Muscle of arm (tissue), 12 donors: ENCODE measurements around the gene UBXN11. TPM values are rescaled to one million over a fixed set of nuclear protein-coding genes. Genes with fewer than 3 reads are reported as not detected.

Source experiments
- DNase-seq: peaks from one replicate; pipeline ENCODE4 v3.0.0-alpha.2; 2013
- polyA plus RNA-seq, 12 donors: library from polyadenylated mRNA; unstranded; fragments of 120-200 nt; gene quantifications; one replicate each; pipeline ENCODE4 v1.2.1, GENCODE V29; 2013; ENCODE audit not compliant: insufficient read length in 12 of 12

Gene UBXN11
- polyA plus RNA-seq, 12 donors, result 5.3 to 20.5 (median 7.6) TPM; not detected in 1

DNA sequence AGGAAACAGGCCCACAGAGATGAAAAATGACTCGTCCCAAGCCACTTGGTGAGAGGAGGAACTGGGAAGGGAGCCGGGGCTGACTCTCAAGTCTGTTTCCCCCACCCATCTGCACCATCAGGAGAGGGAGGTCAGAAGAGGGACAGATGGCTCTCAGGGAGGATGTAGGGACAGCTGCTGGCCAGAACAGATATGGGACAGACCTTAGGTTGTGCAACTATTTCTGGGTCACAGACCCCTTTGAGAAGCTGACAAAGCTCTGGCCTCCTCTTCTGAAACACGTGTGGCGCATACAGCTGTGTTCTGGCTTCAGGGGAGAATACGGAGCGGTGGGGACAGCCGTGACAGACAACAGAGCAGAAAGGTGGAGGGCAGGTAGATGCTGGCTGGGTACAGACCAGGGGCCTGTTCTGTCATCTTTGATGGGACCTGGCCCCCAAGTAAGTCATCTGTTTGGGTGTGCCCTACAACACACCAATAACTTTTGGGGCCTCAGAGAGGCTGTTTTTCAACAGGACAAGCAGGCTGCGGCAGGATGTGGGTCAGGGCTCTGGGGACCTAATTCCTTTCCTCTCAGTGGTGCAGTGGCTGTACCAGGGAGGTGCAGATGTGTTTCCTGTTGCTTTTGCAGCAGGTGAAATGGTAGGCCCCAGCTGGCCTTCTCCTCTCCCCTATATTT, 19.3 kb downstream of the UBXN11 start:
- DNase-seq, result no peak

DNA sequence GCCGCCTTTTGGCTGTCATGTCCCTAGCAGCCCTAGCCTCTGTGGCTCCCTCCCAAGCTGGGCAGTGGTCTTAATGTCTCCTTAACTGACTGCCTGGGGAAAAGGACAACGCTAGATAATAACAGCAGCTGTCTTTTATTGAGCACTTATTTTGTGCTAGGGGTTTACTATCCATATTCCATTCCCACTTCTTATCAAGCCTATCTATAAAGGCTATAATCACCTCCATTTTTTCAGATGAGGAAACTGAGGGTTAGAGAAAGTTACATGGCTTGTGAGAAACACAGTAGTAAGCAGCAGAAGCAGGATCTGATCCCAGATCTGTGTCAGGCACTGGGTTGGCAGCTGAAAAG, 20.4 kb downstream of the UBXN11 start:
- DNase-seq, result no peak

DNA sequence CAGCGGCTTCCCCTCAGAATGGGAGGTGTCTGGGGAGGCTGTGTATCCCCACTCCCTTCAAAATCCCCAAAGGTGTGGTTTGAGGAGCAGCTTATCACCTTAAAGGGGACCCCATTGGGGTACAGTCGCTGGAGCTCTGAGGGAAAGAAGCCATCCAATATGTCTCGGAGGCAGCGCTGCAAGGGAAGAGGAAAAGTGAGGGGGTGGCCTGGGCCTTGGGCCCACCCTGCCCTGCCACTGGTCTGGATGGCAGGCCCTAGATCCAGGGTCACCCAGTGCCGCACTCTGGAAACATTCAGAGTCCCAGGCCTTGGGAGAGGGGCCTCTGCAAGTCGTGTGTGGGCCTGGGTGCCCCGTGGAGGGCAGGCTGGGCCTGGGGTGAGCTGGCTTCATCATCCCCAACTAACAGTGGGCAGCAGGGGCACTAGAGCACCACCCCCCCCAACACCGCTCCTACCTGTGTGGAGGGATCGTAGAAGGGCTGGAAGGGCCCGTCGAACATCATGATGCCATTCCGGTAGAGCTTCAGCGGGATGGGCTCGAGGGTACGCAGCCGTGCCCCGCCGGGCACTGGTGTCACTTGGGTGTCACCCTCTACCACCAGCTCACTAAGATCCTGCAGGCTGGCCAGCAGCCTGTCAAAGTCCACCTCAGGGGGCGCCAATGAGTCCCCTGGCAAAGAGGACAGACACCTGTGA, 20.9 kb downstream of the UBXN11 start:
- no peak for DNase-seq

DNA sequence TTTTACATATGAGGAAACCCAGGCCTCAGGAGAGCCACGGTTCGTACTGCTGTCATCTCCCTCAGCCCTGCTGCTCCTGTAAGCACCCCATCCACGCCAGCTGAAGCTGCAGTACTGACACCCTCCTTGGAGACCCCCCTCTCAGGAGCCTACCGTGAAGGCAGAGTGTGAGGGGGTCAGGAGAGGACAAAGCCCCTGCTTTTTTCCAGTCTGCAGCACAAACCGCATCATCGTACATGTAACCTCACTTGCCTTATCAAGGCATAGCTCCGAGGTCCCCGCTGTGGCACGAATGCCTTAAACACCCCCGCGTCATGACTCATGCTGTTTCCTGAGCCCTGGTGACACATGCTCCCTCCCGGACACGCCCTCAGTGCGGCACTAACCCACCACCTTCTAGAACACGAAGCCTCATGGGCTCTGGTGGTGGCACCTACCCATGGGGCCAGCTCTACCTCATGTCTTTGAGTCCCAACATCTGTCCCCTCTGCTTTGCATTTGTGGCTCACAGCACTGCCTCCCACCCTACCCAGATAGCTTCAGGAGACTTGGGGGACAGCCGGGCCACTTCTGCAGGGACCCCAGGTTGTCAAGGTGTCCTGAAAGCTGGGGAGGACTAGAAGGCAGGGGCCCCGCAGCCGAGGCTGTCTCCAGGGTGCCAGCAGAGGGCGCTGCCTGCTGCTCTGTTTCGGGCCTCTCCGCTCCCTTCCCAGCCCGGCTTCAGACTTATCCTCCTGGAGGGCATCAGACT, 21.7 kb downstream of the UBXN11 start:
- DNase-seq, result no peak

DNA sequence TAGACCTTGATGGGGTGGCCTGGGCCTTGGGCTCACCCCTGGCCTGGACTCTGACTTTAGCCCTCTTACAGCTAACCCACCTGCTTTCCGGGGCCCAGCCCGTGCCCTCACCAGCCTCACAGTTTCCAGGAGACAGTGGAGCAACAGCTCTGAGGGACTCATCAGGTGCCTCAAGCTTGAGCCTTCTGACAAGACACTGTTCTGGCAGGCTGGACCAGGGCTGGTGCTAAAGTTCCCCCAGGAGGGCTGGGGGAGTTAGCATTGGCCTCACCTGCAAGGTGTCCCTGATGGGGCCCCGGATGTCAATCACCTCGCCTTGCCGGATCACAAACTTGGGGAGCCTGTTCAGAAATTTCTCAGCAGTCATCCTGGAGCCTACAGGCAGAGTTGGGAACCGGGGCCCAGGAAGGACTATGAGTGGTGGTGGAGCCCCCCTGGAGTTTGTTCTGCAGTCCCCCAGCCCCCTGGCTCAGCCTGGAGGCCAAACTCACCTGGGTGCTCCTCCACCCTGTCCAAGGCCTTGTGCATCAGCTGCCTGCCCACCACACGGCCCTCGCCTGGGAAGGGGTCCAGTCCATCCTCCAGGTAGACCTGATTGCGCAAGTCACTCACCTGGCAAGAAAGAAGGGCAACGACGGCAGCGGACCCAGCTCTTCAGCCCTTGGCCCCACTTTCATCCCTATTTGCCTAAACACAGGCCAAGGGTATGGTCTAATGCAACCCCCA, 22.4 kb downstream of the UBXN11 start:
- no peak for DNase-seq

DNA sequence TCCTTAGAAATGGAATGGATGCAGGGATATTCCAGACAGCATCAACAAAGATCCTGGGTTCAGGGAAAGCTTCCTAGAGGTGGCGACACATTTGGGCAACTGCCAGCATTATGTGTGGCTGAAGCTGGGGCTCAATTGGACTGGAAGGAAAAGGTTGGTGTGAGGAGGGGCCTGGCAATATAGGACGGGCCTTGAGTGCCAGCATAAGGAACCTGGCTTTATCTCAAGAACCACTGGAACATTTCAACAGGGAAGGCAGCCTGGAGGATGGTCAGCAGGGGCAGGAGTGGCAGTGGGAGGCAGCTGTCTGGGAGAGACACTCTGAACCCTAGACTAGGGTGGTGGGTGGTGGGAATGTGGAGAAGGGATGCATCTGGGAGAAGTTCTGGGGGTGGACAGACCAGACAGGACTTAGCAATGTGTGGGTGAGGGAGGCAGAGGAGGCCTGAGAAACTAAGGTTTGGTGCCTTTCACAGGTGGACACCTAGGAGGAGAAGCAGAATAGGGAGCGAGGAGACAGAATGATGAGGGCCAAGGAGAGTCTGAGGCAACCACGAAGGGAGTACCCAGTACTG, 23.1 kb downstream of the UBXN11 start:
- DNase-seq, result no peak

DNA sequence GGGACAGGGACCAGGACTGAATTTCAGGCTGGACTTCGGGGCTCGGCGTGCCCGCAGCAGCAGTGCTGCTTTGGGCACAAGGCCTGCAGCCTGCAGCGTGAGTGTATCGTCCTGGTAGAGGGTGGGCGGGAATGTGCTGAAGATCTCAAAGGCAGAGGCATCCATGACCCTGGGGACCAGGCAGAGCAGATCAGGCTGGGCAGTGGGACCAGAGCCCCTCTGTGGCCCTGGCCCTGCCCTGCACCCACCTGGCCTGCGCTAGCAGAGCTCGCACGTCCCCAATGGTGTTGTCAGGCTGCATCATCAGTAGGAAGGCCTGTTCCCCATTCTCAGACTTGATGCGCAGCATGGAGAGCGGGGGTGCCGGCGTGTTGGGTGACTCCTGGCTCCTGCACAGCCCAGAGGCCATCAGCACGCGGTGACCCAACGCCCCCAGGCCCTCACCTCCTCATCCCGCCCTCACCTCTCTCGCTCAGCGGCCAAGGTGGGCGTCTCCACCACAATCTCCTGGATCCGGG, 24.0 kb downstream of the UBXN11 start:
- DNase-seq, result no peak

DNA sequence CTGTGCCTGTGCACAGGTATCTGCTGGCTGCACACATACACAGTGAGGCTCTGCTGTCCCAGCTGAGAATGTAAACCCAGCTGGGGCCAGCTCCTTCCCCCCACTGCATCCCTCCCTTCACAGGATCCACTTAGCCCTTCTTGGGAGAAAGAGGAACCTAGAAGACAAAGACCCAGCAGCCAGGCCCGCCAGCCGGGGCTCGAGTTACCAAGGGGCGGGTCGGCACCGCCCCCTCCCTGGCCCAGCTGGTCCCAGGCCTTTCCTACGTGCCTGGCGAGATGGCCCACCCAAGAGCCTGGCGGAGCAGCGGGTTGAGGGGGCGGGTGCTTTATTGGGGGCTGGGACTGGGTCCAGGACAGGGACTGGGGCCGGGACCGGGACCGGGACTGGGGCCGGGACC, 24.5 kb downstream of the UBXN11 start:
- no peak for DNase-seq

DNA sequence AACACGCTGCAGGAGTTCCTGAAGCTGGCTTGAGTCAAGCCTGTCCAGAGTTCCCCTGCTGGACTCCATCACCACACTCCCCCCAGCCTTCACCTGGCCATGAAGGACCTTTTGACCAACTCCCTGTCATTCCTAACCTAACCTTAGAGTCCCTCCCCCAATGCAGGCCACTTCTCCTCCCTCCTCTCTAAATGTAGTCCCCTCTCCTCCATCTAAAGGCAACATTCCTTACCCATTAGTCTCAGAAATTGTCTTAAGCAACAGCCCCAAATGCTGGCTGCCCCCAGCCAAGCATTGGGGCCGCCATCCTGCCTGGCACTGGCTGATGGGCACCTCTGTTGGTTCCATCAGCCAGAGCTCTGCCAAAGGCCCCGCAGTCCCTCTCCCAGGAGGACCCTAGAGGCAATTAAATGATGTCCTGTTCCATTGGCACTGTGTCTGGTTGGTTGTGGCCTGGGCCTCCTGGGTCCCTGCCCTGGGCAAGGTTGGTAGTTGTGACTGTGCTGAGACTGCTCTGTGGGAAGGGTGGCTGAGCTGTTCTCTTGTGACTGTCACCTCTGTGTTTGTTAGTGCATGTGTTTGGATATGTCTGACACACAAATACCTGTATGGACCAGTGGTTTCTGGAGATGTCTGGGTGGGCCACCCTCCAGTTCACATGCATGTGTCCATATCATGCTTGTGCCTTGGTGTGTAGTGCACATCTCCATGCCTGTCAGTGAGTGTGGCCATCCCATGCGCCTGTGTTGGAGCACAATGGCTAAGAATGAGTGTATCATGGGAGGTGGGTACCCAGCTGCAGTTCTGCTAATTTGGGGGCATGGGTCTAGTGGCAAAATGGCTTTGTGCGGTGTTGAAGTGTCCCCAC, 25.1 kb downstream of the UBXN11 start:
- DNase-seq, result no peak

DNA sequence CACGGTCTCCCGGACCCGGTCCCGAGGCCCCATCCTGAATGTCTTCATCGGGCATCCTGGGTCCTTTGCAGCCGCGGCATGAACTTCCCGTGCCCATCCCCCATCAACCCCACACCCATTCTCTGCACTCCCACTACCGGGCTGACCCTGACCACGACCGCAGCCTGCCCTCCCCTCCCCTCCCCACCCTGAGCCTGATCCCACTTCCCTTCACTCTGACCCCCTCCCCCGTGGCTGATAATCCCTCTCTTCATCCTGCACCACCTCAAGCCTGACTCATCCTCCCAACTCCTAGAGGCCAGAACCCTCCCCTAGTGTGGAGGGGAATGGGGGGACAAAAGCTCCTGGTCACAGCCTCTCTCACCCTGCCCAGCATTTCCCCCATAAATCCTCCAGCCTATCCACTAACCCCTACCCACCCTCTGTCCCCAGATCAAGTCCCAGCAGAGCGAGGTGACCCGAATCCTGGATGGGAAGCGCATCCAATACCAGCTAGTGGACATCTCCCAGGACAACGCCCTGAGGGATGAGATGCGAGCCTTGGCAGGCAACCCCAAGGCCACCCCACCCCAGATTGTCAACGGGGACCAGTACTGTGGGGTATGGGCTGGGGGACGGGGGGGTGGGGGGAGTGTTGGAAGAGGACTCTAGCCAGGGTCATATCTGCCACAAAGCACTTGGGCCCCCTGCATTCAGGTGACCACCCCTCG, 25.9 kb downstream of the UBXN11 start:
- DNase-seq, result no peak

DNA sequence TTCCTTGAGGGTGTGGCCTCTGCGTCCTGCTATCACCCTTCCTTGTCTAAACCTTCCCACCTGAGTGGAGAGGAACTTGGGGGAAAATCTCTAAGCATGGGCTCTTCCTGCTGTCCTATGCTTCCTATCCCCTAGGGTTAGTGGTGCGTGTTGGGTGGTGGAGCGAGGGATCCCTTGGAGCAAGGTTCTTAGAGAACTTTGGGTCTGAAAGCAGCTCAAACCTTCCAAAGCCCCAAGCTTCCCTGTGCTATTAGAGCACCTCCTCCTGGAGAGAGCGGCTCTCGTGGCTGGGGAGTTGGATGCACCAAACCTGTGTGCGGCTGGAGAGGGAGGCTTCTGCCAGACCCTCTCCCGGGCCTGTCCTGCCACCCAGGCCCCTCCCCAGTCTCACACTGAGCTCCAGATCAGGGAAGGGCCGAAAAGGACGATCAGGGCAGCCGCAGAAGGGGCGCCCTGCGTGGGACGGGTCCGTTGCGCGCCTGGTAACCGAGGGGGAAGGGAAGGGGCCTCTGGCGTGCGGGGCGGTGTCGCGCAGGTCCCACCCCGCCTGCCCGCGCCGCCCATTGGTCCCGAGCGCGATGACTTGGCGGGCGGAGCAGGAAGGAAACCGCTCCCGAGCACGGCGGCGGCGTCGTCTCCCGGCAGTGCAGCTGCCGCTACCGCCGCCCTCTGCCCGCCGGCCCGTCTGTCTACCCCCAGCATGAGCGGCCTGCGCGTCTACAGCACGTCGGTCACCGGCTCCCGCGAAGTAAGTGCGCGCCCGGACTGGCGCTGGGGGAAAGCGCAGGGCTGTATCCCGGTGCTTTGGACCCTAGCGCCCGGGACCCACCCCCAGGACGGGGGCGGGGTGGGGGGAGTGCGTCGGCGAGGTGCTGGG, 26.7 kb downstream of the UBXN11 start, which contains the start of gene SH3BGRL3:
SH3BGRL3 (plus strand) TSS at position 631 of the 877 bp plus-strand sequence; CDS start at position 701, 70 bp downstream.
- DNase-seq, result peak; percentile 86

DNA sequence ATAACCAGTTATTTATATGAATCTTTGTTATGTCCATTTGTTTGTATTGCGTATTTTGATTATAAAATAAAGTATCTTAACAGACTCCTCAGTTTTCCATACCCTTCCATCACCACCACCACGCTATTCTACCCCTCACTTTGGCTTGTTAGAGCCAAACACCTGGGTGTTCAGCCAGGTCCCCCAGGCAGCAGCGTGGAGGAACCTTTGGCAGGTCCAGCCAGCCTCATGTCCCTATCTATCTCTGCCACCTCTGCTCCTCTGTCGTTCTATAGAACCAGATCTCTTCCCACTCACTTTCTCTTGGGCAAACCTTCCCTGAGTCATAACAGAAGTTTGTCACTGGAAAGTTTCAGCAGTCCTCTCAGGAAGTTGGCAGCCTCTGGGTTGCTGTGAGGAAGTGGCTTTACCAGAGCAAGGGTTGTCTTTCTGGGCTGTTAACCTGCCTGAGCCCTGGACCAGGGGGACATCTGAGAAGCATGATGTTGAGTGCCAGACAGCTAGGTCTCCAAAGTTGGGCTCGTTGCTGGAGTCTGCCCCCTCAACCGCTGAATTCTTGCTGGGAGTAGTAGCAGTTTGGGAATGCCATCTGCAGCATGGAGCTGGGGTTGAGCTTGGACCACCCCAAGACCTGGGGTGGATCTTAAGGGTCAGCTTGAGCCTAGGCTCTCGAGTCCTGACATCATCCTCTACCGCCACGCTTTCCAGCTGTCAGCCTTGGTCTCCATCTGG, 27.5 kb downstream of the UBXN11 start:
- DNase-seq, result no peak

DNA sequence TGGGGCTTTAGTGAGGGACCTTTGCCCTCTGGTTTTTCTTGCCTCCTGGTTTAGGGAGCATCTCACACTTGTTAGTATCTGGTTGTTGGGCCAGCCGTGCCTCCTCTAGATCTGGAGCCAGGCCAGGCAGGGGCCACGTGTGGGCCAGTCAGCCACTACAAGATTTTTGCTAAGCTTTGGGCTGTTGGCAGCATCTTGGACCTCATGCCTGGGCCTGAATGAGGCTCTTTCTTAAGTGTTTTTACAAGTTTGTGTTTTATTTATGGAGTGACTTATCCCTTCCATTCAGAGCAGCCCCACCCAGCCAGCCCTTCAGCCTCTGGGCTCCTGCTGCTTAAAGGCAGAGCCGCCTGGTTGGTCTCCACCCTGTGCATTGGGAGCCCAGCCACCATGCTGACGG, 28.1 kb downstream of the UBXN11 start:
- no peak for DNase-seq

DNA sequence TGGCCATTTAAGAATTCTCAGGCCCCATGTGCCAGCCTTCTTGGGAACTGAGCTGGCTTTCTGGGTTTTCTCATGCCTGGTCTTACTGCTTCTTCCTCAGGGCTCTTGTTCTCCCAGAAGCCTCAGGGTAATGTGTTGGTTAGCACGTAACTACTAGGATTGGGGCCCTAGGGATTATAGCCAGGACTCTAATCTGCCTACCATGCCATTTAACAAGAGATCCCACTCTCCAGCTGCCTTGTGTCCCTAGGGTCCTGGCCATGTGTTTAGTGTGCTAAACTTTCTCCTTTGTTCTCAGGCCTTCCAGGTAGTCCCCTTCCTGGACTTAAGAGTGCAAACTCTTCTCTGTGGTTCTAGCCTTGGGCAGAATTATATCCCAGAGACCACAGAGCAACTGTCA, 28.7 kb downstream of the UBXN11 start:
- DNase-seq, result no peak

DNA sequence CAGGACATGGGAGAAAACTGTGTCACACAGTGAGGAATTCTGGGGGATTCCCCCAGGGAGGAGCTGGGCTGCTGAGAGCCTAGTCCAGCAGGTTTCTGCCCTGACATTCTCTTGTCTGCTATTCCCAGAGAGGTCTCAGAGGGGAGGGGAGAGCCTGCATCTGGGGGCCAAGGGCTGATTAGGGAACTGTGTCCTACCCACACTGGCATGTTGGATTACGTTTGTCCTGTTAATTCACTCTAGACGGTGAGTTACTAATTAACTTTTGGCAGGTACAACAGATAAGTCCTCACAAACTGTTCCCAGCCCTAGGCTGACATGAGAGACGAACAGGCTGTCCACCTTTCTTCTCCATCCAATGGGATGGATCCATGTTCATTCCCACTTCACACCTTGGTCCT, 29.2 kb downstream of the UBXN11 start:
- no peak for DNase-seq

DNA sequence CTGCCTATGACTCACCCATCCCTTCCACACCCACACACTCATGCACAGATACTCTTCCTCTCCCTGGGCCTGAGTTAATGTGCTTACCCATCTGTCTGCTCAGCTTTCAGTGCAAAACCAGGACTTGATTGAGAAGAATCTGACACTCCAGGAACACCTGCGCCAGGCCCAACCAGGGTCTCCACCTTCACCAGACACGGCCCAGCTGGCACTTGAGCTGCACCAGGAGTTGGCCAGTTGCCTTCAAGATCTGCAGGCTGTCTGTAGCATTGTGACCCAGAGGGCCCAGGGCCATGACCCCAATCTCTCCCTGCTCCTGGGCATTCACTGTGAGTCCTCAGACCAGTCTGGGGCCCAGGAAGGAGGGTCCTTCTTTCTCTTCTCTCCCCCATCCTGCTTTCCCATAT, 30.0 kb downstream of the UBXN11 start:
- no peak for DNase-seq

DNA sequence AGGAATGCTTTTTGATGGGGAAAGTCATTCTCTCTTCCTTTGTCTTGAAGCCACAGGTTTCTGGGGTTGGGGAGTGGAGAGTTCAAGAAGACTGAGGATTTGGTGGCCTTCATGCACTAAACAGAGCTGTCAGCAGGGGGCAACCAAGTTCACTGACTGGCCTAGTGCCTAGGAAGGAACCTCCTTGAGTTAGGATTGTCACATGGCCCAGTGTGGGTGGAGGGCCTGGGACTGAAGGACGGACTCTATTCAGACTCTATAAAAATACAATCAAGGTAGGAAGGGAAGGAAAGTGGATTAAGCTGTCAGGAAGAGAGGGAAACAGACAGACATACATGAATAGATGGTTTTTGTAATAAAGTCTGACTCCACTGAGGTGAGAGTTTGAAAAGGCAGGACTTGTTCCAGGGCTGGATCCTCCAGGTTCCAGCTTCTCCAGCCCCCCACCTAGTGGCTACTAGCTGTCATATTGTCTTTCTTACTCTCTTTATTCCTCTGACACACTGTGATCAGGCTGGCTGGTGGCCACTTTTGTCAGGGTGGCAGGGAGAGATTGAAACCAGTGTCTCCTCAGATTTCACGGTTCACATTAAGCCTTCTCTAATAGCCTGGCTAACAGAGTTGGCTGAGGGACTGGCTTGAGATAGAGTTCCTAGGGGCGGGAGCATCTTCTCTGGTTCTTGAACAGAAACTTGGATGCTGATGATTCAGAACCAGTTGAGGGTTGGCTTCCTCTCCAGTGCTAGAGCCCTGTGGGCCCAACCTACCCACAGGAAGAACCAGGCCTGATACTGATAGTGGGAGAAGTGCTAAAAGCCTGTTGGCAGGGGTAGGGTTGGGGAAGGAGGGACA, 30.6 kb downstream of the UBXN11 start:
- DNase-seq, result peak; percentile 88
